HepG2 (cell line): ENCODE measurements around the gene KIN. TPM values are rescaled to one million over a fixed set of nuclear protein-coding genes. Genes with fewer than 3 reads are reported as not detected.
A peak's percentile ranks its signal among the peaks of the same experiment; 100 is the strongest.

Source experiments
- AHDC1 ChIP-seq: sonication (generic); formaldehyde crosslinking; IDR thresholded peaks from 2 replicates; pipeline ENCODE4 v1.5.1; 2020; ENCODE audit warnings: mild to moderate bottlenecking, missing genetic modification reagents, borderline replicate concordance
- ARNTL ChIP-seq: sonication (generic); formaldehyde crosslinking; IDR thresholded peaks from 2 replicates; pipeline ENCODE4 v1.4.0; 2020; ENCODE audit warnings: mild to moderate bottlenecking, missing genetic modification reagents
- FUBP1 ChIP-seq: sonication (generic); formaldehyde crosslinking; IDR thresholded peaks from 2 replicates; pipeline ENCODE4 v1.5.1; 2020; ENCODE audit warnings: missing genetic modification reagents, mild to moderate bottlenecking, borderline replicate concordance
- GATAD2A ChIP-seq: IDR thresholded peaks from 2 replicates; pipeline ENCODE4 v1.6.1; 2016
- GFI1 ChIP-seq: sonication (generic); formaldehyde crosslinking; IDR thresholded peaks from 2 replicates; pipeline ENCODE4 v1.5.0; 2020; ENCODE audit warnings: missing genetic modification reagents, mild to moderate bottlenecking, borderline replicate concordance
- ISX ChIP-seq: sonication (generic); formaldehyde crosslinking; conservative IDR thresholded peaks from 2 replicates; pipeline ENCODE4 v1.5.0; 2020; ENCODE audit warnings: missing genetic modification reagents
- KLF12 ChIP-seq: sonication (generic); formaldehyde crosslinking; IDR thresholded peaks from 2 replicates; pipeline ENCODE4 v1.4.0; 2020; ENCODE audit warnings: missing genetic modification reagents, borderline replicate concordance
- MTA1 ChIP-seq: sonication (generic); formaldehyde crosslinking; IDR thresholded peaks from 2 replicates; pipeline ENCODE4 v1.4.0; 2020; ENCODE audit warnings: missing genetic modification reagents, mild to moderate bottlenecking, borderline replicate concordance
- RAD21 ChIP-seq: fragments of 450-650 bp; formaldehyde crosslinking; IDR thresholded peaks from 2 replicates; pipeline ENCODE4 v1.5.0; 2020; ENCODE audit warnings: mild to moderate bottlenecking
- ZNF326 ChIP-seq: sonication (generic); formaldehyde crosslinking; IDR thresholded peaks from 2 replicates; pipeline ENCODE4 v1.4.0; 2020; ENCODE audit warnings: missing genetic modification reagents, borderline replicate concordance
- ZNF431 ChIP-seq: sonication (generic); formaldehyde crosslinking; IDR thresholded peaks from 2 replicates; pipeline ENCODE4 v1.9.0; 2022; ENCODE audit warnings: missing genetic modification reagents, low read depth, mild to moderate bottlenecking, borderline replicate concordance
- ZNF446 ChIP-seq: sonication (generic); formaldehyde crosslinking; IDR thresholded peaks from 2 replicates; pipeline ENCODE4 v1.5.0; 2020; ENCODE audit warnings: mild to moderate bottlenecking, missing genetic modification reagents
- ZNF574 ChIP-seq: sonication (generic); formaldehyde crosslinking; IDR thresholded peaks from 2 replicates; pipeline ENCODE4 v1.4.0; 2020; ENCODE audit warnings: missing genetic modification reagents
- ZNF740 ChIP-seq: sonication (generic); formaldehyde crosslinking; IDR thresholded peaks from 2 replicates; pipeline ENCODE4 v1.4.0; 2020; ENCODE audit warnings: missing genetic modification reagents
- ZNF777 ChIP-seq: sonication (generic); formaldehyde crosslinking; IDR thresholded peaks from 2 replicates; pipeline ENCODE4 v1.4.0; 2020; ENCODE audit warnings: missing genetic modification reagents
- ZNF850 ChIP-seq: sonication (generic); formaldehyde crosslinking; conservative IDR thresholded peaks from 2 replicates; pipeline ENCODE4 v1.9.0; 2021; ENCODE audit warnings: mild to moderate bottlenecking, missing genetic modification reagents
- polyA plus RNA-seq, 8 experiments: library from polyadenylated mRNA; depleted of rRNA in 3 of 8; stranded (reverse) in 7 of 8; unstranded in 1 of 8; fragments of >200 nt; fragmentation: Illumina TruSeq in 4 of 8; extraction: Trizol in 4 of 8; gene quantifications; 2 replicates each; pipeline versions ENCODE4 v1.2.1 to v1.2.3, GENCODE V29; 2011 to 2016; ENCODE audit warnings: low read depth in 4 of 8, missing spikeins in 1 of 8, mixed read lengths in 1 of 8; ENCODE audit not compliant: insufficient read depth in 1 of 8
- total RNA-seq, 5 experiments: library from RNA; depleted of rRNA; stranded (reverse); fragments of >200 nt; fragmentation: Illumina TruSeq; extraction: Trizol; gene quantifications; 2 replicates each; pipeline ENCODE4 v1.2.3, GENCODE V29; 2016; ENCODE audit warnings: low read depth in 1 of 5

The KIN gene
- total and polyA plus RNA-seq, 2 of the 13 experiments (the other 11 are each of a cell fraction or from before 2014, with no cell fraction given): 4.9 to 23.2 TPM

GRCh38 chr10:7818295-7819120 is 30.7 kb upstream of the KIN start, which contains the start of gene TAF3 (continued):
- peak; percentile 32; the same call in 1 of the 2 replicates for TF ChIP-seq ZNF777 (CRISPR knock-in tag)
- TF ChIP-seq ZNF326 (CRISPR knock-in tag): no peak
- TF ChIP-seq RAD21 (CRISPR knock-in tag): peak; percentile 24; the same call in 1 of the 2 replicates
- peak; percentile 70; the same call in 1 of the 2 replicates for TF ChIP-seq MTA1
- no peak for TF ChIP-seq ZNF850 (CRISPR knock-in tag)
- 0 out of 2 replicates have a peak, but pooled peaks have one; percentile 62 for TF ChIP-seq ZNF431 (CRISPR knock-in tag)
- no peak for TF ChIP-seq FUBP1 (CRISPR knock-in tag)
- peak; percentile 86; the same call in 1 of the 2 replicates for TF ChIP-seq KLF12 (CRISPR knock-in tag)
- peak; percentile 75; the same call in 1 of the 2 replicates for TF ChIP-seq GFI1 (CRISPR knock-in tag)
- TF ChIP-seq ZNF446 (CRISPR knock-in tag): no peak
- TF ChIP-seq ZNF574: peak; percentile 90
- TF ChIP-seq ISX: no peak
- TF ChIP-seq ZNF740 (CRISPR knock-in tag): no peak
- TF ChIP-seq GATAD2A (CRISPR knock-in tag): peak; percentile 78
- 0 out of 2 replicates have a peak, but pooled peaks have one; percentile 32 for TF ChIP-seq ARNTL (CRISPR knock-in tag)
- TF ChIP-seq AHDC1 (CRISPR knock-in tag): no peak
